ENCODE measurements around the gene PARS2. TPM values are rescaled to one million over a fixed set of nuclear protein-coding genes. Genes with fewer than 3 reads are reported as not detected.
A peak's percentile ranks its signal among the peaks of the same experiment; 100 is the strongest.
"Not testable (repeated sequence)": the region's sequence is repeated elsewhere in the genome, so short reads cannot be mapped to it uniquely, and the experiment has no call there.

The PARS2 gene
- total and polyA plus RNA-seq, 5 donors from 2014 or later = 0.49 to 5.6 (median 3.0) TPM

GRCh38 chr1:54775828-54776721 is 11.8 kb upstream of the PARS2 start:
- ATAC-seq (ENCODE audit: low read depth in 2 of 2); H3K27me3 Mint-ChIP-seq: not testable (repeated sequence)

DNA sequence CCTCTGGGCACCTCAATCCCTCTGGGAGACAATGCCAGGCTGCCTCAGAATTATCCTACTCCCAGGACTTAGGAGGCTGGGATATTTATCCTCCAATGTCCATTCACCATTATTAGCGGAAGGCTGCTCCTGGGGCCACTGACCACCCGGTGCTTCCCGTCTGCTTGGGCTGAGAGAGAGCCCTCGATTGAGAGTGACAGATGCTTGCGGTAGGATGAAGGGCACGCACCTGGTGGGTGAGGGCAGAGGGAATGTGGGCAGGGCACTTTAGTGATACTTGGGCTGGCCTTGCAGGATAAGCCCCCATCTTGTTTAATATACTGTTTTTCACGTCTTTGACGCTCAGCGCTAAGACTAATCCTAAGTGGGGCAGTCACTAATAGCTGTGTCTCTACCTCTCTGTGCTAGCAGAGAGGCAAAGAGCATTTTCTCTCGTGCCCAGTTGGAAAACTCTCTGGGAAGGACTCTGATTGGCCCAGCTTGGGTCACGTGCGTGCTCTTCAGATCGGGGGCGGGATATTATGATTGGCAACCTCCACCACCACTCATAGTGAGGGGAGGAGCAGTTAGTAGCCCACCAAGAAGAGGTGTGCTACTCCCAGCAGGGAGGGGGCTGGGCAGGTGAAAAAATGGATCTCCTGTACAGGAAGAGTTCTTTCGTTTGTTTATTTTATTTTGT is 10.6 kb upstream of the PARS2 start:
- no peaks in the 10 kb centered on the region for H3K4me1 ChIP-seq (ENCODE audit: control insufficient read depth, insufficient read depth, low read length, poor library complexity, severe bottlenecking)
- H3K27ac ChIP-seq (ENCODE audit: insufficient read depth, low read length, poor library complexity, severe bottlenecking) = no peak overlapping the region
- no peaks in the 10 kb centered on the region for H3K9me3 ChIP-seq (ENCODE audit: control insufficient read depth in 2 of 2, low read length in 2 of 2)
- no peaks in the 10 kb centered on the region for H3K27me3 ChIP-seq (ENCODE audit: control insufficient read depth, insufficient read depth, low read length)
- H3K4me3 Mint-ChIP-seq = no peak overlapping the region
- ATAC-seq (ENCODE audit: low read depth in 2 of 2) (no peak), DNase-seq (peak in 1 of 3 donors; percentile 13)
- H3K9me3 Mint-ChIP-seq = no peaks in the 10 kb centered on the region
- no peak overlapping the region for H3K4me3 ChIP-seq (ENCODE audit: low read depth, low read length)
- peaks cover 9% of the 10 kb centered on the region for H3K36me3 Mint-ChIP-seq
- no peaks in the 10 kb centered on the region for H3K27me3 Mint-ChIP-seq
- H3K4me1 Mint-ChIP-seq = no peaks in the 10 kb centered on the region
- H3K27ac Mint-ChIP-seq = peak overlapping the region in 1 of 3 donors; percentile 26
- H3K36me3 ChIP-seq (ENCODE audit: control insufficient read depth, insufficient read depth, low read length) = peaks cover 5% of the 10 kb centered on the region

More at GRCh38 chr1:54775828-54776721, 11.8 kb upstream of the PARS2 start:
- not testable (repeated sequence) for DNase-seq; H3K36me3 Mint-ChIP-seq; H3K36me3 ChIP-seq (ENCODE audit: control insufficient read depth, insufficient read depth, low read length); H3K27ac ChIP-seq (ENCODE audit: insufficient read depth, low read length, poor library complexity, severe bottlenecking); H3K4me3 Mint-ChIP-seq; H3K9me3 ChIP-seq (ENCODE audit: control insufficient read depth in 2 of 2, low read length in 2 of 2); H3K4me1 Mint-ChIP-seq; H3K4me1 ChIP-seq (ENCODE audit: control insufficient read depth, insufficient read depth, low read length, poor library complexity, severe bottlenecking); H3K4me3 ChIP-seq (ENCODE audit: low read depth, low read length); H3K27me3 ChIP-seq (ENCODE audit: control insufficient read depth, insufficient read depth, low read length); H3K9me3 Mint-ChIP-seq
- H3K27ac Mint-ChIP-seq = peak overlapping the region in 1 of 3 donors; percentile 39

DNA sequence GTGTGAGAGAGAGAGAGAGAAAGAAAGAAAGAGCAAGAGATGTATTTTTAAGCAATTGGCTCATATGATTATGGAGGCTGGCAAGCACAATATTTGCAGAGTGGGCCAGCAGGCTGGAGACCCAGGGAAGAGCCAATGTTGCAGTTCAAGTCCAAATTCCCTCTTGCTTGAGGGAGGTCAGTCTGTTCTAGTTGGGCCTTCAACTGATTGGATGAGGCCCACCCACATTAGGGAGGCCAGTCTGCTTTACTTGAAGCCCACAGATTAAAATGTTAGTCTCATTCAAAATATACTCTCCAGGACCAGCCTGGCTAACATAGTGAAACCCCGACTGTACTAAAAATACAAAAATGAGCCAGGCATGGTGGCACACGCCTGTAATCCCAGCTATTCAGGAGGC is 8.6 kb upstream of the PARS2 start:
- H3K9me3 ChIP-seq (ENCODE audit: control insufficient read depth in 2 of 2, low read length in 2 of 2) = no peaks in the 10 kb centered on the region
- Mint-ChIP-seq H3K4me1 (no peaks in the 10 kb centered on the region), H3K36me3 (no peaks in the 10 kb centered on the region), H3K4me3 (no peak overlapping the region), H3K9me3 (no peaks in the 10 kb centered on the region), H3K27ac (no peak overlapping the region), H3K27me3 (no peaks in the 10 kb centered on the region)
- no peaks in the 10 kb centered on the region for H3K36me3 ChIP-seq (ENCODE audit: control insufficient read depth, insufficient read depth, low read length)
- no peaks in the 10 kb centered on the region for H3K4me1 ChIP-seq (ENCODE audit: control insufficient read depth, insufficient read depth, low read length, poor library complexity, severe bottlenecking)
- ATAC-seq (ENCODE audit: low read depth in 2 of 2) (no peak), DNase-seq (no peak)
- H3K27me3 ChIP-seq (ENCODE audit: control insufficient read depth, insufficient read depth, low read length) = no peaks in the 10 kb centered on the region
- H3K4me3 ChIP-seq (ENCODE audit: low read depth, low read length) = no peak overlapping the region
- H3K27ac ChIP-seq (ENCODE audit: insufficient read depth, low read length, poor library complexity, severe bottlenecking) = no peak overlapping the region

- no peaks in the 10 kb centered on the region for H3K27me3 Mint-ChIP-seq
- H3K9me3 Mint-ChIP-seq = no peaks in the 10 kb centered on the region
- H3K4me3 Mint-ChIP-seq = no peak overlapping the region
- H3K36me3 ChIP-seq (ENCODE audit: control insufficient read depth, insufficient read depth, low read length) = no peaks in the 10 kb centered on the region
- H3K27ac Mint-ChIP-seq = no peak overlapping the region
- H3K9me3 ChIP-seq (ENCODE audit: control insufficient read depth in 2 of 2, low read length in 2 of 2) = no peaks in the 10 kb centered on the region
- no peak overlapping the region for H3K27ac ChIP-seq (ENCODE audit: insufficient read depth, low read length, poor library complexity, severe bottlenecking)
- H3K36me3 Mint-ChIP-seq = no peaks in the 10 kb centered on the region
- DNase-seq = peak in 1 of 3 donors; percentile 14
- H3K4me1 ChIP-seq (ENCODE audit: control insufficient read depth, insufficient read depth, low read length, poor library complexity, severe bottlenecking) = peaks cover 11% of the 10 kb centered on the region
- ATAC-seq (ENCODE audit: low read depth in 2 of 2) = no peak
- no peaks in the 10 kb centered on the region for H3K27me3 ChIP-seq (ENCODE audit: control insufficient read depth, insufficient read depth, low read length)
- no peak overlapping the region for H3K4me3 ChIP-seq (ENCODE audit: low read depth, low read length)
- H3K4me1 Mint-ChIP-seq = peaks cover 7 to 21% (median 13%) of the 10 kb centered on the region in 4 donors
Measured at GRCh38 chr1:54768093-54768492, 3.8 kb upstream of the PARS2 start.

DNA sequence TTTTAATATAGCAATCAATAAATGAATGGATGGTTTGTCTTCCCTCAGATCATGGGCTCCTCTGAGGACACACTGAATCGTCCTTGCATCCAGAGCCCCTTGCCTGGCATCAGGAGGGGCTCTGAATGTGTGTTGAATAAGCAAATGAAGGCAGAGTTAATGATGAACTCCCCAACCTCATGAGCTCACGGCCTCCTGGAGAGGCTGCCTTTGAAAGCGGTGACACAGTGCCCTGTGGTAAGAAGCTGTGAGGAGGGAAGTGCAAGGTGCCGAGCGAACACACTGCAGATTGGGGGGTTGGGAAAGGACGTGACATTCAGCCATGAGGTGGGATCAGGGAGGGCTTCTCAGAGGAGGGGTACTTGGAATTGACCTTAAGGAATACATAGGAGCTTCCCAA is 3.2 kb upstream of the PARS2 start:
- Histone ChIP-seq H3K27ac (ENCODE audit: insufficient read depth, low read length, poor library complexity, severe bottlenecking) (no peak overlapping the region), H3K4me3 (ENCODE audit: low read depth, low read length) (no peak overlapping the region), H3K36me3 (ENCODE audit: control insufficient read depth, insufficient read depth, low read length) (no peaks in the 10 kb centered on the region), H3K9me3 (ENCODE audit: control insufficient read depth in 2 of 2, low read length in 2 of 2) (no peaks in the 10 kb centered on the region), H3K4me1 (ENCODE audit: control insufficient read depth, insufficient read depth, low read length, poor library complexity, severe bottlenecking) (peaks cover 11% of the 10 kb centered on the region), H3K27me3 (ENCODE audit: control insufficient read depth, insufficient read depth, low read length) (no peaks in the 10 kb centered on the region)
- peaks cover 7 to 27% (median 16%) of the 10 kb centered on the region in 4 donors for H3K4me1 Mint-ChIP-seq
- DNase-seq (no peak), ATAC-seq (ENCODE audit: low read depth in 2 of 2) (no peak)
- H3K27ac Mint-ChIP-seq = no peak overlapping the region
- no peaks in the 10 kb centered on the region for H3K27me3 Mint-ChIP-seq
- H3K36me3 Mint-ChIP-seq = no peaks in the 10 kb centered on the region
- no peaks in the 10 kb centered on the region for H3K9me3 Mint-ChIP-seq
- no peak overlapping the region for H3K4me3 Mint-ChIP-seq

GRCh38 chr1:54766726-54767125 is 2.4 kb upstream of the PARS2 start:
- Mint-ChIP-seq H3K36me3 (no peaks in the 10 kb centered on the region), H3K27ac (no peak overlapping the region), H3K4me1 (peaks cover 7 to 30% (median 16%) of the 10 kb centered on the region in 4 donors), H3K9me3 (no peaks in the 10 kb centered on the region), H3K4me3 (peak overlapping the region; percentile 6 to 55 (median 32)), H3K27me3 (no peaks in the 10 kb centered on the region)
- Histone ChIP-seq H3K4me1 (ENCODE audit: control insufficient read depth, insufficient read depth, low read length, poor library complexity, severe bottlenecking) (peaks cover 11% of the 10 kb centered on the region), H3K9me3 (ENCODE audit: control insufficient read depth in 2 of 2, low read length in 2 of 2) (no peaks in the 10 kb centered on the region), H3K27me3 (ENCODE audit: control insufficient read depth, insufficient read depth, low read length) (no peaks in the 10 kb centered on the region), H3K4me3 (ENCODE audit: low read depth, low read length) (no peak overlapping the region), H3K27ac (ENCODE audit: insufficient read depth, low read length, poor library complexity, severe bottlenecking) (no peak overlapping the region), H3K36me3 (ENCODE audit: control insufficient read depth, insufficient read depth, low read length) (no peaks in the 10 kb centered on the region)
- ATAC-seq (ENCODE audit: low read depth in 2 of 2) = no peak
- no peak for DNase-seq

DNA sequence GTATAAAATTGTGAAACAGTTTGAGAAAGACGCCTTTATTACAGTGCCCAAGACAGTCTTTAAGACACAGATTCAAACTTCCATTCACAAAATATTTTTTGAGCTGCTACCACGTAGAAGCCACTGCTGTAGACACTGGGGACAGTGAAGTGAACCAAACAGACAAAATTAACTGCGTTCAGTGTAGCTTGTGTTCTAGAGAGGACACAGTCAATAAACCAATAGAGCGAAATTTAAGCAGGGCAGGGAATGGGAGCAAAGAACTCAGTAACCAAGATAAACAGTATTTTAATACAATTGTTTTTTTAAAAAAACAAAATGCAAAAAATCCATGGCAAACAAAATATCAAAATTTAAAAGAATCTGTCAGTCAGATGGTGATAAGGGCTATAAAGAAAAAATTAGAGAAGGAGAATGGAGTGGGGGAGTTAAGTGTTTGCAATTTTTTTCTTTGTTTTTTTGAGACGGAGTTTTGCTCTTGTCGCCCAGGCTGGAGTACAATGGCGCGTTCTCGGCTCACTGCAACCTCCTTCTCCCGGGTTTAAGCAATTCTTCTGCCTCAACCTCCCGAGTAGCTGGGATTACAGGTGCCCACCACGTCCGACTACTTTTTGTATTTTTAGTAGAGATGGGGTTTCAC is 719 bp upstream of the PARS2 start:
- DNase-seq (no peak), ATAC-seq (ENCODE audit: low read depth in 2 of 2) (peak; percentile 4 to 14)
- Histone ChIP-seq H3K4me3 (ENCODE audit: low read depth, low read length) (peak overlapping the region; percentile 96), H3K27me3 (ENCODE audit: control insufficient read depth, insufficient read depth, low read length) (no peaks in the 10 kb centered on the region), H3K27ac (ENCODE audit: insufficient read depth, low read length, poor library complexity, severe bottlenecking) (peak overlapping the region; percentile 74), H3K36me3 (ENCODE audit: control insufficient read depth, insufficient read depth, low read length) (no peaks in the 10 kb centered on the region), H3K4me1 (ENCODE audit: control insufficient read depth, insufficient read depth, low read length, poor library complexity, severe bottlenecking) (peaks cover 11% of the 10 kb centered on the region), H3K9me3 (ENCODE audit: control insufficient read depth in 2 of 2, low read length in 2 of 2) (no peaks in the 10 kb centered on the region)
- Mint-ChIP-seq H3K4me1 (peaks cover 7 to 38% (median 22%) of the 10 kb centered on the region in 4 donors), H3K27me3 (no peaks in the 10 kb centered on the region), H3K9me3 (no peaks in the 10 kb centered on the region), H3K36me3 (no peaks in the 10 kb centered on the region), H3K27ac (peak overlapping the region; percentile 55 to 89 (median 77)), H3K4me3 (peak overlapping the region; percentile 87 to 97 (median 94))

All from CD4-positive, CD25-positive, alpha-beta regulatory T cell (primary cell).